NOMO-1 treated with DMSO at 0.1 percent for 48 hours (cell line): ENCODE measurements around the gene DDOST.

Experiments
- DNase-seq: peaks from one replicate; lab custom pipeline; 2025; ENCODE audit not compliant: unreplicated experiment; lab: John Stamatoyannopoulos, UW

Gene DDOST

DNA sequence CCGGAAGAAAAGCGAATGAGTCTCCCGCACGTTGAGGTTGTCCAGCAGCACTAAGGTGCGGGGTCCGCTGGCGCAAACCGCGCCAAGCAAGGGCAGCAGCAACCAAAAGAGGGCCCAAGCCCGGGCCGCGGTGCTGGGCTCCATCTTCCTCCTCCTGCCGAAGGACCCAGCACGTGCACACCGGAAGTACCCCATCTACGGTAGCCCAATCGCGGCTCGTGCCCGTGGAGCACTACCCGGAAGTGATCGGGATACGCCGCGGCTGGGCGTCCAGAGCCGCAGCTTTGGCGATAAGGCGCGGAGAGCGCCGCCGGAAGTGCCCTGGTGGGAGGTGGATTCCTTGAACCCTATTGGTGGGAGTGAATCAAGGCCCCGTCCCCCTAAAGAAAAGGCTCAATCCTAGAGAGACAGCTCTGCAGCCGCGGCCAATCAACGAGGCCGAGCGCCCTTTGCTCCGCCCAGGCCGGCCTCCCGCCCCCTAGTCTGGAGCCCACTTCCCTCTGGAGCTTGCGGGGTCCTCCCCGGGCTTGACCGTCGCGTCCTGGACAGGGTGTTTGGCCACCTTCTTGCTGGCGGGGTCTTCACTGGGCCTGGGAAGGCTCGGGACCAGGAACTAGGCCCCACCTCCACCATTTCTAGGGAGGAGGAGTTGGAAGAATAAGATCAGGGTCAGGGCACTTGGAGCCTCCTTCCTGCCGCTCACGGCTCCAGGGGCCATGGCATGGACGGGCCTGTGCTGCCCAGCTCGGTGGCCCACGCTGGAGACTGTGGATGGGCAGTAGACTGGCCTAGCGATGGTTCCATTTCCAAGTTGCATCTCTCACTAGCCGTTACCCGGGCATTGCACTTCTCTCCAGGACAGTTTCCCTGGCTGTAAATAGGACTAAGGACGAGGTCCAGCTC, at the start of gene DDOST:
Gene DDOST (minus strand): TSS at position 163 of the 903 bp plus-strand sequence. CDS start 19 bp downstream, at position 144.
- peak; percentile 98 for DNase-seq

DNA sequence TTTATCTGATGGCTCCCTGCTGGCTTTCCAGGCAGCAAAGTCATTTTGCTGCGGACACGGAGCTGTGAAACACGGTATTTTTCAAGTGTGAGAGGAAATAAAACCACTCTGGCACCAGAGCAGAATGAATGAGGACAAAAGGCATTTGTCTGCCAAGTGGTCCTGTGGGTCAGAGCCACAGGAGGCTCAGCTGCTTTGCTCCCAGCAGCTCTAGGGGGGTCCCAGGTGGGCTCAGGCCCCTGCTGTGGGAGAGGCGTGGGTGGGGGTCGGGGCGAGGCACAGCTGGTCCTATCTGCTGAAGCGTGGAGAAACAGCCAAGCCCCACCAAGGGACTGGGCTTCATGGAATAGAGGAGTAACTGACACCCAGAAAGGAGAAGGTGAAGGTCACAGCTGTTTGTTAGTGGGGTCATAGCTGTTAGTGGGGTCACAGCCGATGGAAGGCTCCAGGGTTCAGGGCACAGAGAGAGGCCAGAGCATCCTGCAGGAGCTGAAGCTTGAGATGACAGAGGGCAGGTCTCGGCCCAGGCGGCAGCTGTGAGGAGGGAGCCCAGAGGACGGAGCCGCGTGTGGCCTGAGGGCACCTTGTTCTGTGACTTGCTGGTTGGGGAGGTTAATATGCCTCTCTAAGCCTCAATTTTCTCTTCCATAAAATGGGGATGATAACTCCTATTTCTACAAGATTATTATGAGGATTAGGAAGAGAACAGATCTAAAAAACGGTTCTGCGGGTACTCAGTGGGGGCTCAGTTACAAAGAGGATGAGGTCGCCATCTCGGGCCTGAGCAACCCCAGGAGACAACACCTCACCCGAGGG, 49.5 kb upstream of the DDOST start:
- DNase-seq: no peak

GRCh38 chr1:20709868-20710267, 48.7 kb upstream of the DDOST start:
- no peak for DNase-seq

- no peak for DNase-seq
Observed at GRCh38 chr1:20708891-20709290, 47.7 kb upstream of the DDOST start.

DNA sequence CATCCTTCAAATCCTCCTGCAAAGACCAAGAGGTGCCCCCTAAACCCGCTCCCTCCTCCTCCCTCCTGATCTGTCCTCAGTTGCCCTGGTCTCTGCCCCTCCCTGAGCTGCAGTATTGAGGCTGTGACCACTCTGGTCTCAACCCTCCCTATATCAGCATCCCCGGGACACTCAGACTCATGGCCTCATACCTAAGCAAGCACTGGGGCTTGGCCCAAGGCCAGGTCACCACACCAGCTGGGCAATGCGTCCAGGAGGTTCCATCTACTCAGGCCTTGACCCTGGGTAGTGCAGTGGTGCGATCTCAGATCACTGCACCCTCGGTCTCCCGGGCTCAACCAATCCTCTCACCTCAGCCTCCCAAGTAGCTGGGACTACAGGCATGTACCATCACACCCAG, 46.9 kb upstream of the DDOST start:
- no peak for DNase-seq

GRCh38 chr1:20706841-20707240, 45.7 kb upstream of the DDOST start:
- DNase-seq: no peak

GRCh38 chr1:20705203-20705755, 44.1 kb upstream of the DDOST start:
- no peak for DNase-seq

GRCh38 chr1:20704390-20705202, 43.4 kb upstream of the DDOST start:
- DNase-seq: no peak

DNA sequence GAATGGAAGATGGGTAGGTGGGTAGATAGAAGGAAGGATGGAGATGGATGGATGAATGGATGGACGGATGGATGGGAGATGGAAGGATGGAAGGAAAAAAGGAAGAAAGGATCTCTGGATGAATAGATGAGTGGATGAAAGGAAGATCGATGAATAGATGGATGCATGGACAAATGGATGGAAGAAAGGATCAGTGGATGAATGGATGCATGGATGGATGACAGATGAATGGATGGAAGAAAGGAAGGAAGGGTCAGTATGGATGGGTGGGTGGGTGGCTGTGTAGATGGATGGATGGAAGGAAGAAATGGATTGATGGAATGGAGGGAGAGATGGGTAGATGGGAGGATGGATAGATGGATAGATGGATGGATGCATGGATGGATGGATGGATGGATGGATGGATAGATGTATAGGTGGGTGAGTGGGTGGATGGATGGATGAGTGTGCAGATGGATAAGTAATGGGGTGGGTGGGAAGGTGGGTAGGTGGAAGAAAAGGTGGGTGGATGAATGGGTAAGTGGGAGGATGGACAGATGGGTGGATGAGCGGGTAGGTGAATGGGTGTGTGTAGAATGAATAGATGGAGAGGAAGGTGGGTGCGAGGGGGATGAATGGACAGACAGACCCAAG, 42.1 kb upstream of the DDOST start:
- no peak for DNase-seq

DNA sequence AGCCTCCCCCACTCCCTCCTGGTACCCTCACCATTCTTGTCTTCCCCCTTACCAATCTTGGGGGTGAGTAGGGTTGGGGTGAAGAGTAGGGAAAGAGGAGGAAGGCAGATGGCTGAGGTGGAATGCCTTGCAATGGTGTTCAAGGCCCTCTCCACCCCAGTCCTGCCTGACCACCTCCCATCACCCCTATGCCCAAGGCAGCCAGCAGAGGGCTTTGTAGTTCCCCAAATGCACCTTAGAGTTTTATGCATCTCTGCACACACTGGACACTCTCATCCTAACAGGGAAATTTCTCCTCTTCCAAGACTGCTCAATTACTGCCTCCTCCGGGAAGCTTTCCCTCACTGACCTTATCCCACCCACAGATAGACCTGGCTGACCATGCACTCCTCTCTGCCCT, 41.2 kb upstream of the DDOST start:
- no peak for DNase-seq

DNA sequence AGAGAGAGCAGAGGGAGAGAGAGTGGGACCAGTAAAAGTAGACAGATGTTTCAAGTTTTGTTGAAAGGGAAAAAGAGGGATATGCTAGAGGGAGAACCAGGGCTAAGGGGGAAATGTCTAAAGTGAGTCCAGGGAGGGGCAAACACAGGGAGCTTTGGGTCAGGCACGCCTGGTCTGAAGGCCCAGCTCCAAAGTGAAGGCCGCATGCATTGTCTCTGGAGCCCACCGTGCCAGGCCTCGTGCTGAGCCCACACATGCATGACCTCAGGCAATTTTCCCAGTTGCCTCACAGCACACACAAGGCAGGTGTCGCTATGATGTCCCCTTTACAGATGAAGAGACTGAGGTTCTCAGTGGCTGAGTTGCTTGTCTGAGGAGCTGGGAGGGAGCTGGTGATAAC, 40.7 kb upstream of the DDOST start:
- no peak for DNase-seq

- no peak for DNase-seq
Observed at GRCh38 chr1:20701446-20701845, 40.3 kb upstream of the DDOST start.

DNA sequence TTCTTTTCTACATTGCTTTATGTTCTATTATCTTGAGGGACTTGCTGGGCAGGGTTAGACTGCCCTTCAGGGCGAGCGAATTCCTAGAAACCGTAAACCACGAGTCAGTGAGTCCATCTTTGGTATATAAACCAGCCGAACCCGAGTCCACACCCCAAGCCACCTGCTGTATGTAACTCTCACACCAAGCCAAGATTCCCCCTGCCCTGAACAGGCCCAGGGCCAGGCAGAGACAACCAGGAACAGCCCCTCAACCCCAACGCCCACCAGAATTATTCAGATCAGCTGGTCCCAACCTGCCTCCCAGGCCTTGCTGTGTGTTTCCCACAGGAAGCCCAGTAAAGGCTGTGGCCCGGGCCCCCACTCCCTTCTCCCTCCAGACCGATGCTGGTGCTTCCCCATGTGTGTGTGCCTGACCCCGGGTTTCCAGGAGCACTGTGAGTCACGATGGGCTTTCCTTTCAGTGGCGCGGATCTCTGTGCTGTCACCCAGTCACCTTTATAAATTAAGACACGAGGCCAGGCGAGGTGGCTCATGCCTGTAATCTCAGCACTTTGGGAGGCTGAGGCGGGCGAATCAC, 39.6 kb upstream of the DDOST start:
- DNase-seq: no peak

DNA sequence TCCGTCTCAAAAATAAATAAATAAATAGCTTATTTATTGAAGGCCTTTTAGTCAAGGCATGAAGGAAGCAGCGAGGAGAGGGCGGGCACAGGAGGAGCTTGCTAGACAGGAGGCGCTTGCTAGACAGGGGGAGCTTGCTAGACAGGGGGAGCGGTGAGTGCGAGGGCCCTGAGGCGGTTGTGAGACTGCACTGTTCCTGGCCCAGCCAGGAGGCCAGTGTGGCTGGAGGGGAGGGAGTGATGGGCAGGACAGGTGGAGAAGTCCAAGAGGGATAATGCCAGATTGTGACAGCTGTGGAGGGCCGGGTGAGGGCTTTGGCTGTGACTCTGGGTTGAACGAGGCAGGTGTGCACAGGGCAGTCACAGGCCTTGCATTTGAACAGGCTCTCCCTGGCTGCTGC, 38.4 kb upstream of the DDOST start:
- DNase-seq: no peak

DNA sequence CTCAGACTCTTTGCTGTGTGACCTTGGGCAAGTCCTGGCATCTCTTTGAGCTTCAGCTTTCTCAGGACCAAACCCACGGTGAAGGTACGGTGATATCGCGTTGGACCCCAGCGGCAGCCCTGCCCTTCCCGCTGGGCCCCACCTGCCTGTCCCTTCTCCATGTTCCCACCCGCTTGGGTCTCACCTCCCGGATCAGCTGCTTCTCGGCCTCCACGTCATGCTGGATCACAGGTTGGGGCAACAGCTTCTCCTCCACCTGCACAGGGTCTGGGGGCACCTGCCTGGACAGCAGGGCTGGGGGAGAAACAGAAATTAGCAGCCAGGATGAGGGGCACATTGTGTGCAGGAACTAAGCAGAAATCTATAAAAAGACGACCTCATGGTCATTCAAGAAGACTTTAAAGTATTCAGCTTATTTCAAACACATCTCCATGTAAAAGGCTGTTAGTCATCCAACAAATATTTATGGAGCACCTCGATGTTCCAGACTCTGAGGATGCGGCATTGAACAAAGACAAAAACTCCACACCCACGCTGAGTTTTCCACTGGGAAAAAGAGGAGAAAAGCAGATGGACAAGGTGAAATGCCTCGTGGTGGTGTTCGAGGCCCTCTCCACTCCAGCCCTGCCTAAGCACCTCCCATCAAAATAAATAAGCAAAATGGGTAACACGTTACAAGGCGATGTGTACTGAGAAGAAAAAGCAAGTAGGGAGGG, 37.2 kb upstream of the DDOST start:
- no peak for DNase-seq

DNA sequence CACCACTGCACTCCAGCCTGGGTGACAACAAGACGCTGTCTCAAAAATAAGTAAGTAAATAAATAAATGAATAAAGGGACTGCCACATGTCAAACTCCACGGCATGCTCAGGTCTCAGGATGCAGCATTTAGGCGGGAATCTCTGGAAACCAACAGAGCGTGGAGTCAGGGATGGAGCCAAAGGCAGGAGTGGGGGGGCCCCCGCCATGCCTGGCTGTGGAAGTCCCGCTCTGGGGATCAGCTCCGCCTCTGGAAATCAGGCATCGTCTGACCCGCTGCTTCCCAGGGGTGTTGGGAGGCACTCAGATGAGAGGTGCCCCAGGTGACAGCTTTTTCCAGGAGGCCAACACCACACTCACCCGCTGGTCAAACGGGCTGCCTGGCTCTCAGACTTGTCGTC, 36.4 kb upstream of the DDOST start:
- no peak for DNase-seq

- DNase-seq: peak; percentile 75
Observed at GRCh38 chr1:20696397-20697333, 35.5 kb upstream of the DDOST start.

- DNase-seq: no peak
Observed at GRCh38 chr1:20695515-20695914, 34.3 kb upstream of the DDOST start.
